ENCODE results near the gene LRIT3.

Gene LRIT3

GRCh38 chr4:109847896-109848442 is at the start of gene LRIT3:
Gene LRIT3, plus strand, starts transcription at chr4:109848107. Its CDS starts 95 bp downstream, at chr4:109848202.
- Histone ChIP-seq H3K9me3 (ENCODE audit: insufficient read depth, low read length) (no peaks in the 10 kb centered on the region), H3K4me1 (ENCODE audit: insufficient read depth, insufficient read length) (no peaks in the 10 kb centered on the region), H3K9ac (ENCODE audit: insufficient read length, low read depth) (no peak within 1 kb of the TSS), H3K4me3 (ENCODE audit: insufficient read length, low read depth) (no peak within 1 kb of the TSS), H3K36me3 (ENCODE audit: insufficient read depth, insufficient read length, low read length) (no peaks in the 10 kb centered on the region), H3K27me3 (ENCODE audit: insufficient read depth, insufficient read length) (no peaks in the 10 kb centered on the region)
- TF ChIP-seq SUZ12 (IDR thresholded peaks at IDR 0.05; ENCODE audit: extremely low read depth, insufficient read depth, insufficient read length): no peak
- no peak for TF ChIP-seq ZNF274 (IDR thresholded peaks at IDR 0.05; ENCODE audit: low read depth, low read length)
- TF ChIP-seq YY1 (IDR thresholded peaks at IDR 0.05; ENCODE audit: insufficient read depth, insufficient read length): no peak
- DNase-seq (ENCODE audit: low read depth, low spot score): no peak

- H3K27me3 ChIP-seq (ENCODE audit: insufficient read depth, insufficient read length): no peaks in the 10 kb centered on the region
- DNase-seq (ENCODE audit: low read depth, low spot score): no peak
Observed at GRCh38 chr4:109798866-109799265, 49.0 kb upstream of the LRIT3 start.

GRCh38 chr4:109801099-109801789 is 46.7 kb upstream of the LRIT3 start:
- no peaks in the 10 kb centered on the region for H3K36me3 ChIP-seq (ENCODE audit: insufficient read depth, insufficient read length, low read length)
- H3K9ac ChIP-seq (ENCODE audit: insufficient read length, low read depth): no peak overlapping the region
- H3K27me3 ChIP-seq (ENCODE audit: insufficient read depth, insufficient read length): no peaks in the 10 kb centered on the region
- H3K4me1 ChIP-seq (ENCODE audit: insufficient read depth, insufficient read length): peaks cover 2% of the 10 kb centered on the region
- H3K4me3 ChIP-seq (ENCODE audit: insufficient read length, low read depth): no peak overlapping the region
- TF ChIP-seq SUZ12 (IDR thresholded peaks at IDR 0.05; ENCODE audit: extremely low read depth, insufficient read depth, insufficient read length): no peak
- no peak for TF ChIP-seq YY1 (IDR thresholded peaks at IDR 0.05; ENCODE audit: insufficient read depth, insufficient read length)
- no peak for TF ChIP-seq ZNF274 (IDR thresholded peaks at IDR 0.05; ENCODE audit: low read depth, low read length)
- no peak for DNase-seq (ENCODE audit: low read depth, low spot score)
- H3K9me3 ChIP-seq (ENCODE audit: insufficient read depth, low read length): peaks cover 3% of the 10 kb centered on the region; the same call in 1 of the 2 replicates

More at GRCh38 chr4:109798866-109799265, 49.0 kb upstream of the LRIT3 start:
- no peak for TF ChIP-seq SUZ12 (IDR thresholded peaks at IDR 0.05; ENCODE audit: extremely low read depth, insufficient read depth, insufficient read length)
- TF ChIP-seq ZNF274 (IDR thresholded peaks at IDR 0.05; ENCODE audit: low read depth, low read length): no peak
- TF ChIP-seq YY1 (IDR thresholded peaks at IDR 0.05; ENCODE audit: insufficient read depth, insufficient read length): no peak
- no peak overlapping the region for H3K4me3 ChIP-seq (ENCODE audit: insufficient read length, low read depth)
- H3K9me3 ChIP-seq (ENCODE audit: insufficient read depth, low read length): peaks cover 9% of the 10 kb centered on the region; the same call in 1 of the 2 replicates
- no peaks in the 10 kb centered on the region for H3K4me1 ChIP-seq (ENCODE audit: insufficient read depth, insufficient read length)
- no peaks in the 10 kb centered on the region for H3K36me3 ChIP-seq (ENCODE audit: insufficient read depth, insufficient read length, low read length)
- no peak overlapping the region for H3K9ac ChIP-seq (ENCODE audit: insufficient read length, low read depth)

GRCh38 chr4:109801895-109802319 is 46.0 kb upstream of the LRIT3 start, which contains the start of gene CFI:
Gene CFI, minus strand, starts transcription at chr4:109801999. Its CDS starts 28 bp downstream, at chr4:109801971.
- Histone ChIP-seq H3K4me3 (ENCODE audit: insufficient read length, low read depth) (no peak within 1 kb of the TSS), H3K36me3 (ENCODE audit: insufficient read depth, insufficient read length, low read length) (no peaks in the 10 kb centered on the region), H3K4me1 (ENCODE audit: insufficient read depth, insufficient read length) (peaks cover 2% of the 10 kb centered on the region), H3K9ac (ENCODE audit: insufficient read length, low read depth) (no peak within 1 kb of the TSS), H3K9me3 (ENCODE audit: insufficient read depth, low read length) (no peaks in the 10 kb centered on the region), H3K27me3 (ENCODE audit: insufficient read depth, insufficient read length) (no peaks in the 10 kb centered on the region)
- no peak for DNase-seq (ENCODE audit: low read depth, low spot score)
- TF ChIP-seq YY1 (IDR thresholded peaks at IDR 0.05; ENCODE audit: insufficient read depth, insufficient read length) (no peak), ZNF274 (IDR thresholded peaks at IDR 0.05; ENCODE audit: low read depth, low read length) (no peak), SUZ12 (IDR thresholded peaks at IDR 0.05; ENCODE audit: extremely low read depth, insufficient read depth, insufficient read length) (no peak)

- no peak for DNase-seq (ENCODE audit: low read depth, low spot score)
- H3K4me1 ChIP-seq (ENCODE audit: insufficient read depth, insufficient read length): peaks cover 2% of the 10 kb centered on the region
- no peaks in the 10 kb centered on the region for H3K27me3 ChIP-seq (ENCODE audit: insufficient read depth, insufficient read length)
- H3K9ac ChIP-seq (ENCODE audit: insufficient read length, low read depth): no peak overlapping the region
- no peaks in the 10 kb centered on the region for H3K36me3 ChIP-seq (ENCODE audit: insufficient read depth, insufficient read length, low read length)
- no peaks in the 10 kb centered on the region for H3K9me3 ChIP-seq (ENCODE audit: insufficient read depth, low read length)
- TF ChIP-seq YY1 (IDR thresholded peaks at IDR 0.05; ENCODE audit: insufficient read depth, insufficient read length) (no peak), ZNF274 (IDR thresholded peaks at IDR 0.05; ENCODE audit: low read depth, low read length) (no peak)
- H3K4me3 ChIP-seq (ENCODE audit: insufficient read length, low read depth): no peak overlapping the region
Observed at GRCh38 chr4:109803924-109804571, 43.9 kb upstream of the LRIT3 start.

- no peak overlapping the region for H3K9ac ChIP-seq (ENCODE audit: insufficient read length, low read depth)
- H3K27me3 ChIP-seq (ENCODE audit: insufficient read depth, insufficient read length): no peaks in the 10 kb centered on the region
- no peak for DNase-seq (ENCODE audit: low read depth, low spot score)
- no peaks in the 10 kb centered on the region for H3K4me1 ChIP-seq (ENCODE audit: insufficient read depth, insufficient read length)
- no peak overlapping the region for H3K4me3 ChIP-seq (ENCODE audit: insufficient read length, low read depth)
- no peak for TF ChIP-seq SUZ12 (IDR thresholded peaks at IDR 0.05; ENCODE audit: extremely low read depth, insufficient read depth, insufficient read length)
- TF ChIP-seq YY1 (IDR thresholded peaks at IDR 0.05; ENCODE audit: insufficient read depth, insufficient read length): no peak
- no peak for TF ChIP-seq ZNF274 (IDR thresholded peaks at IDR 0.05; ENCODE audit: low read depth, low read length)
- H3K9me3 ChIP-seq (ENCODE audit: insufficient read depth, low read length): no peaks in the 10 kb centered on the region
- no peaks in the 10 kb centered on the region for H3K36me3 ChIP-seq (ENCODE audit: insufficient read depth, insufficient read length, low read length)
Observed at GRCh38 chr4:109809655-109810054, 38.3 kb upstream of the LRIT3 start.
